ENCODE data around the gene CARD16.
"Not testable (repeated sequence)": the region's sequence is repeated elsewhere in the genome, so short reads cannot be mapped to it uniquely, and the experiment has no call there.

The CARD16 gene

GRCh38 chr11:105044557-105045524 lies at the start of gene CARD16:
TSS of gene CARD16 (minus strand) at chr11:105045335. CDS start at chr11:105045297, 38 bp downstream.
- DNase-seq (ENCODE audit: low read depth), result peak; percentile 66
- peak within 1 kb of the TSS; percentile 43 for H3K4me3 ChIP-seq (ENCODE audit: low read length)

- TF ChIP-seq CTCF (conservative IDR thresholded peaks at IDR 0.05; ENCODE audit: low read length), result no peak
- no peak for DNase-seq (ENCODE audit: low read depth)
Measured at GRCh38 chr11:105092256-105093239, 47.4 kb upstream of the CARD16 start.

GRCh38 chr11:105081412-105082150 lies 36.4 kb upstream of the CARD16 start:
- H3K4me3 ChIP-seq (ENCODE audit: low read length), result no peak overlapping the region
- TF ChIP-seq CTCF (conservative IDR thresholded peaks at IDR 0.05; ENCODE audit: low read length), result no peak
- no peak for DNase-seq (ENCODE audit: low read depth)

More at GRCh38 chr11:105092256-105093239, 47.4 kb upstream of the CARD16 start:
- no peak overlapping the region for H3K4me3 ChIP-seq (ENCODE audit: low read length)

GRCh38 chr11:105080171-105080906 lies 35.2 kb upstream of the CARD16 start:
- DNase-seq (ENCODE audit: low read depth), result peak; percentile 15
- not testable (repeated sequence) for H3K4me3 ChIP-seq (ENCODE audit: low read length)

- no peak for DNase-seq (ENCODE audit: low read depth)
- no peak for TF ChIP-seq CTCF (conservative IDR thresholded peaks at IDR 0.05; ENCODE audit: low read length)
- H3K4me3 ChIP-seq (ENCODE audit: low read length), result no peak overlapping the region
Measured at GRCh38 chr11:105078283-105078682, 33.1 kb upstream of the CARD16 start.

GRCh38 chr11:105077141-105077790 lies 32.1 kb upstream of the CARD16 start:
- not testable (repeated sequence) for DNase-seq (ENCODE audit: low read depth); H3K4me3 ChIP-seq (ENCODE audit: low read length)

- H3K4me3 ChIP-seq (ENCODE audit: low read length), result no peak overlapping the region
- TF ChIP-seq CTCF (conservative IDR thresholded peaks at IDR 0.05; ENCODE audit: low read length), result no peak
- DNase-seq (ENCODE audit: low read depth), result no peak
Measured at GRCh38 chr11:105074166-105074530, 29.0 kb upstream of the CARD16 start.
